ENCODE data around the gene ZNF592.
"Not testable (repeated sequence)": the region's sequence is repeated elsewhere in the genome, so short reads cannot be mapped to it uniquely, and the experiment has no call there.

ZNF592 gene

DNA sequence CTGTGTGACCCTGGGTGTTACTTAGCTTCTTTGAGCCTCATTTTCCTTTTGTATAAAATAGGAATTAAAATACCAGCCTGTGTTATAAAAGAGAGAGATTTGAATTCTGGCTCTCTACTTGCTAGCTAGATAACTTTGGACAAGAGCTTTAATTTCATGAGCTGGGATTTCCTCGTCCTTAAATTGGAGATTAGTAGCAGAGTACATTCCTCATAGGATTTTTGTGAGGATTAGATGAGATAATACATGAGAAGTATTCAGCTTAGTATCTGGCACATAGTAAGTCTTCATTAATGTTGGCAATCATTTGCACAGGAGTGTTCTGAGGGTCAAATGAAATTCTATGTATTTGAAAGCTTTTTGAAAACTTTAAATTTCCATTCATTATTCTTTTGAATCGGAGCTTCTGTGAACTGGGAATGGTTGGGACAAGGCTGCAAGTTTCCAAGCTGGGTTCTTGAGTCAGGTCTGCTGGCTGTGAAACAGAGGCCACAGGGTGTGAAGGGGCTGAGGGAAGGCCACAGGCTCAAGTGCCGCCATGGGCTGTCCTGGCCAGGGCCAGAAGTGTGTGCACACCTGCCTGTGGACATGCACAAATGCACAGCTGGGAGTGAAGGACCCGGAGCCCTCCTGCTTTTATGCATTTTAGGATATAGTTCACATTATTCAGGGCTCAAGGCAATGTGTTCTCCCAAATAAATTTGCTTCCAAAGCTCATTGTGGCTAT, 86.0 kb downstream of the ZNF592 start:
- no peak overlapping the region for H3K27ac ChIP-seq (ENCODE audit: insufficient read depth, low read depth, low read length, poor library complexity, severe bottlenecking)
- H3K36me3 ChIP-seq (ENCODE audit: control insufficient read depth, insufficient read depth, low read length), result no peaks in the 10 kb centered on the region

GRCh38 chr15:84834969-84835368, 86.6 kb downstream of the ZNF592 start:
- Histone ChIP-seq H3K4me1 (ENCODE audit: control insufficient read depth, insufficient read depth, low read length) (peaks cover 5% of the 10 kb centered on the region), H3K9me3 (ENCODE audit: control insufficient read depth, low read length) (no peaks in the 10 kb centered on the region), H3K4me3 (ENCODE audit: insufficient read depth, low read depth, low read length) (no peak overlapping the region), H3K27me3 (ENCODE audit: control insufficient read depth, insufficient read depth, low read length, poor library complexity, severe bottlenecking) (no peaks in the 10 kb centered on the region), H3K27ac (ENCODE audit: insufficient read depth, low read depth, low read length, poor library complexity, severe bottlenecking) (no peak overlapping the region), H3K36me3 (ENCODE audit: control insufficient read depth, insufficient read depth, low read length) (no peaks in the 10 kb centered on the region)
- 92% methylated on average over 5 of the region's 5 CpGs for WGBS, 2 experiments

More for the DNA sequence above, 86.0 kb downstream of the ZNF592 start:
- Histone ChIP-seq H3K9me3 (ENCODE audit: control insufficient read depth, low read length) (no peaks in the 10 kb centered on the region), H3K27me3 (ENCODE audit: control insufficient read depth, insufficient read depth, low read length, poor library complexity, severe bottlenecking) (no peaks in the 10 kb centered on the region), H3K4me1 (ENCODE audit: control insufficient read depth, insufficient read depth, low read length) (peaks cover 5% of the 10 kb centered on the region), H3K4me3 (ENCODE audit: insufficient read depth, low read depth, low read length) (no peak overlapping the region)
- 91 to 93% methylated on average over 4 of the region's 4 CpGs for WGBS, 2 experiments

DNA sequence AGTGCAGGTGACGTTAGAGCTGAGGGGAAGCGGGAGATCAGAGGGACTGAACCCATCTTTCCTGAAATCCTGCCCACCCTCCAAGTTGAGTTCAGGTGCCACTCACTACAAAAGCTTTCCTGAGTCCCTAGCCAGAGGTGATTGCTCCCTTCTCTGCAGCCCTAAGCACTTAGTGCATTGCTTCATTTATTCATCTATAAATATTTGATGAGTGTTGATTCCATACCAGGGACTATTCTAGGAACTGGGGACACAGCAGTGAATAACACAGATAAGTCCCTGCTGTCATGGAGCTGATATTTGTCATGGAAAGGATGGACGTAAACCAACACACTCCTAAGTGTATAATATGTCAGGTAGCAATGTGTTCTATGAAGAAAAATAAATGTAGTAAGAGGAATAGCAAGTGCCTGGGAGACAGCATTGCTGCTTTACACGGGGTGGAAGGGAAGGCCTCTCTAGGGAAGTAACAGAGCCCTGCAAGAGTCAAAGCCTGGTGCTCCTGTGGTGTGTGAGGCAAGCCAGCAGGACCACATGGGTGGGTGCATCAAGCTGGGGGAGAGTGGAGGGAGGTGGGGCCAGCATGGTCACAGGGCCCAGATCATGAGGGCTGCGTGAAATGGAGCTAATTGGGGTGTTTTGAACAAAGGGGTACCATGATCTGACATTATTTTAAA, 87.4 kb downstream of the ZNF592 start:
- WGBS, 2 experiments, result 87 to 92% methylated on average over 5 of the region's 5 CpGs
- Histone ChIP-seq H3K4me3 (ENCODE audit: insufficient read depth, low read depth, low read length) (no peak overlapping the region), H3K9me3 (ENCODE audit: control insufficient read depth, low read length) (no peaks in the 10 kb centered on the region), H3K4me1 (ENCODE audit: control insufficient read depth, insufficient read depth, low read length) (peaks cover 5% of the 10 kb centered on the region), H3K36me3 (ENCODE audit: control insufficient read depth, insufficient read depth, low read length) (no peaks in the 10 kb centered on the region), H3K27me3 (ENCODE audit: control insufficient read depth, insufficient read depth, low read length, poor library complexity, severe bottlenecking) (no peaks in the 10 kb centered on the region), H3K27ac (ENCODE audit: insufficient read depth, low read depth, low read length, poor library complexity, severe bottlenecking) (no peak overlapping the region)

- WGBS, 2 experiments, result 96 to 98% methylated on average over 1 of the region's 1 CpG
- Histone ChIP-seq H3K27ac (ENCODE audit: insufficient read depth, low read depth, low read length, poor library complexity, severe bottlenecking) (no peak overlapping the region), H3K9me3 (ENCODE audit: control insufficient read depth, low read length) (no peaks in the 10 kb centered on the region), H3K4me3 (ENCODE audit: insufficient read depth, low read depth, low read length) (no peak overlapping the region), H3K36me3 (ENCODE audit: control insufficient read depth, insufficient read depth, low read length) (no peaks in the 10 kb centered on the region), H3K27me3 (ENCODE audit: control insufficient read depth, insufficient read depth, low read length, poor library complexity, severe bottlenecking) (no peaks in the 10 kb centered on the region), H3K4me1 (ENCODE audit: control insufficient read depth, insufficient read depth, low read length) (peaks cover 5% of the 10 kb centered on the region)
Measured at GRCh38 chr15:84836844-84837243, 88.5 kb downstream of the ZNF592 start.

- no peaks in the 10 kb centered on the region for H3K27me3 ChIP-seq (ENCODE audit: control insufficient read depth, insufficient read depth, low read length, poor library complexity, severe bottlenecking)
- H3K4me3 ChIP-seq (ENCODE audit: insufficient read depth, low read depth, low read length), result no peak overlapping the region
- H3K4me1 ChIP-seq (ENCODE audit: control insufficient read depth, insufficient read depth, low read length), result no peaks in the 10 kb centered on the region
- no peaks in the 10 kb centered on the region for H3K9me3 ChIP-seq (ENCODE audit: control insufficient read depth, low read length)
- 96 to 97% methylated on average over 23 of the region's 23 CpGs for WGBS, 2 experiments
- no peak overlapping the region for H3K27ac ChIP-seq (ENCODE audit: insufficient read depth, low read depth, low read length, poor library complexity, severe bottlenecking)
- no peaks in the 10 kb centered on the region for H3K36me3 ChIP-seq (ENCODE audit: control insufficient read depth, insufficient read depth, low read length)
Measured at GRCh38 chr15:84839714-84840113, 91.3 kb downstream of the ZNF592 start.

- Histone ChIP-seq H3K4me1 (ENCODE audit: control insufficient read depth, insufficient read depth, low read length) (no peaks in the 10 kb centered on the region), H3K27me3 (ENCODE audit: control insufficient read depth, insufficient read depth, low read length, poor library complexity, severe bottlenecking) (no peaks in the 10 kb centered on the region), H3K9me3 (ENCODE audit: control insufficient read depth, low read length) (no peaks in the 10 kb centered on the region), H3K4me3 (ENCODE audit: insufficient read depth, low read depth, low read length) (no peak overlapping the region), H3K36me3 (ENCODE audit: control insufficient read depth, insufficient read depth, low read length) (no peaks in the 10 kb centered on the region), H3K27ac (ENCODE audit: insufficient read depth, low read depth, low read length, poor library complexity, severe bottlenecking) (no peak overlapping the region)
- WGBS, 2 experiments, result 94 to 96% methylated on average over 10 of the region's 10 CpGs
Measured at GRCh38 chr15:84840255-84840654, 91.9 kb downstream of the ZNF592 start.

DNA sequence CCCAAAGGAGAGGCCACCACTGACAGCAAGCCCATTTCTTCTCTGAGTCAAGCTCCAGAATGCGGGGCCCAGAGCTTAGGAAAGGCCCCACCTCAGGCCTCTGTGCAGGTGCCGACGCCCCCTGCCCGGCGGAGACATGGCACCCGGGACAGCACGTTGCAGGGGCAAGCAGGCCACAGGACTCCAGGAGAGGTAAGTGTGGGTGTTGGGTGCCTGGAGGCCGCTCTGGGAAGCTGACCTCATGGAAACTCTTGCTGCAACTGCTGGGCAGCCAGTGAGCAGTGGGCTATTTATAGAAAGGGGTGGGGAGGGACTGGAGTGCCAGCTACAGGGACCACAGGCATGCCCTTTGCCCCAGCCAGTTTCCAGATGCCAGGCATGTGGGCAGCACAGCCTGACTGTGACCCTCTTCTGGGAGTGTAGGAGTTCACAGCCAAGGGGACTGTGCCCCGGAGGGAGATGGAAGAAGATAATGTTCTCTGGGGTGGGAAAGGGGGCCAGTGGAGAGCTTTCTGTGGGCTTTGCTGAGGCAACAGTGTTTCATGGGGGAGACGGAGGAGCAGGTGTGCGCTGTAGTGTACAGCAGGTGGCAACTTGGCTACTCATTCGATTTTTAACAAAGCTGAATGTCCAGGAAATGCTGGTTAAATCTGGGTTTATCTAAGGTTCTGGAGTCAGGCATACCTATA, 92.5 kb downstream of the ZNF592 start:
- 94 to 96% methylated on average over 12 of the region's 12 CpGs for WGBS, 2 experiments
- H3K9me3 ChIP-seq (ENCODE audit: control insufficient read depth, low read length), result no peaks in the 10 kb centered on the region
- no peak overlapping the region for H3K4me3 ChIP-seq (ENCODE audit: insufficient read depth, low read depth, low read length)
- no peaks in the 10 kb centered on the region for H3K36me3 ChIP-seq (ENCODE audit: control insufficient read depth, insufficient read depth, low read length)
- no peaks in the 10 kb centered on the region for H3K27me3 ChIP-seq (ENCODE audit: control insufficient read depth, insufficient read depth, low read length, poor library complexity, severe bottlenecking)
- H3K27ac ChIP-seq (ENCODE audit: insufficient read depth, low read depth, low read length, poor library complexity, severe bottlenecking), result no peak overlapping the region
- no peaks in the 10 kb centered on the region for H3K4me1 ChIP-seq (ENCODE audit: control insufficient read depth, insufficient read depth, low read length)

DNA sequence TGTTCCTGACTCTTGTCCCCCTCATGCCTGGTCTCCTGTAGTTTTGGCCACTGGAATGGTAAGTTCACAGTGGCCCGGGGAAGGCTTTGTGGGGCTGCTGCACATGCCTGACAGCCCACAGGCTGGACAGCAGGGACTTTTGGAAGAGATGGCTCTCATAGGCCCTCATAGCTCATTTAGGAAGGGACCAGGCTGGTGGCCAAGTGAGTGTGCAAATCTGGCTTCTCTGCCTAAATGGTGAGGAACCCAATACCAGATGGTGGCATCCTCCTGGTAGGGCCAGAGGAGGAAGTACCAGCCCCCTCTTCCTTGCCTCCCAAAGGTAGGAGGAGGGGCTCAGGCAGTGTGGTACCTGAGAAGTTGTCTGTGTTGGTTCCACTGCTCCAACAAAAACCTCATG, 94.4 kb downstream of the ZNF592 start:
- H3K4me3 ChIP-seq (ENCODE audit: insufficient read depth, low read depth, low read length), result no peak overlapping the region
- no peaks in the 10 kb centered on the region for H3K27me3 ChIP-seq (ENCODE audit: control insufficient read depth, insufficient read depth, low read length, poor library complexity, severe bottlenecking)
- no peaks in the 10 kb centered on the region for H3K4me1 ChIP-seq (ENCODE audit: control insufficient read depth, insufficient read depth, low read length)
- H3K36me3 ChIP-seq (ENCODE audit: control insufficient read depth, insufficient read depth, low read length), result no peaks in the 10 kb centered on the region
- no peak overlapping the region for H3K27ac ChIP-seq (ENCODE audit: insufficient read depth, low read depth, low read length, poor library complexity, severe bottlenecking)
- no peaks in the 10 kb centered on the region for H3K9me3 ChIP-seq (ENCODE audit: control insufficient read depth, low read length)
- 93 to 94% methylated on average over 1 of the region's 1 CpG for WGBS, 2 experiments

DNA sequence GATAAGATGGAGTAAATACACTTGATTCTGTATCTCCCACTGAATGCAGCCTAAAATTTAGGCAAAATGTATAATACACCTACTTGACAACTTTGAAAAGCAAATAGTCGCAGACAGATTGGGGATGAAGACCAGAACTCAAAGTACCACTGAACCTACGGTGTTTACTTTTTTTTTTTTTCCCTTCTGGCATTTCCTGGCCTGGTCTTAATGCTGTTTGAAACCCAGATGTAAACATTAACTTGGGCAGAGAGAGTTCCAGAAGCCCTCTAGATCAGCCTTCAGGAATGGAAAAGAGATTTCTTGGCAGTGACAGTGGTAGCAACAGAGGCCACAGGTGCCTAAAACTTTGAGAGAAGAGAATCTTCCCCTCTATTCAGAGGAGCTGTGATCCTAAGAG, 96.6 kb downstream of the ZNF592 start:
- Histone ChIP-seq H3K4me3 (ENCODE audit: insufficient read depth, low read depth, low read length) (no peak overlapping the region), H3K27me3 (ENCODE audit: control insufficient read depth, insufficient read depth, low read length, poor library complexity, severe bottlenecking) (no peaks in the 10 kb centered on the region), H3K9me3 (ENCODE audit: control insufficient read depth, low read length) (no peaks in the 10 kb centered on the region), H3K4me1 (ENCODE audit: control insufficient read depth, insufficient read depth, low read length) (no peaks in the 10 kb centered on the region), H3K27ac (ENCODE audit: insufficient read depth, low read depth, low read length, poor library complexity, severe bottlenecking) (no peak overlapping the region), H3K36me3 (ENCODE audit: control insufficient read depth, insufficient read depth, low read length) (no peaks in the 10 kb centered on the region)
- 93 to 98% methylated on average over 2 of the region's 2 CpGs for WGBS, 2 experiments

- not testable (repeated sequence) for H3K4me1 ChIP-seq (ENCODE audit: control insufficient read depth, insufficient read depth, low read length); H3K36me3 ChIP-seq (ENCODE audit: control insufficient read depth, insufficient read depth, low read length); H3K27ac ChIP-seq (ENCODE audit: insufficient read depth, low read depth, low read length, poor library complexity, severe bottlenecking); H3K9me3 ChIP-seq (ENCODE audit: control insufficient read depth, low read length); H3K27me3 ChIP-seq (ENCODE audit: control insufficient read depth, insufficient read depth, low read length, poor library complexity, severe bottlenecking); H3K4me3 ChIP-seq (ENCODE audit: insufficient read depth, low read depth, low read length)
- WGBS, 2 experiments, result 83 to 85% methylated on average over 7 of the region's 7 CpGs
Measured at GRCh38 chr15:84845631-84846030, 97.2 kb downstream of the ZNF592 start.
